HepG2 (cell line): ENCODE data around the gene ALG11. TPM values are rescaled to one million over a fixed set of nuclear protein-coding genes. Genes with fewer than 3 reads are reported as not detected.

Source experiments
- CREB1 ChIP-seq, 2 experiments: fragments of 450-650 bp in 1 of 2; IDR thresholded peaks; 2 replicates each; pipeline ENCODE4 v1.6.1; 2016 to 2017; ENCODE audit warnings: control low read depth in 1 of 2, mild to moderate bottlenecking in 1 of 2, missing compliant biosample characterization in 1 of 2, missing genetic modification characterization in 1 of 2
- FOXK1 ChIP-seq: sonication (generic); formaldehyde crosslinking; IDR thresholded peaks from 2 replicates; pipeline ENCODE4 v1.4.0; 2020; ENCODE audit warnings: low read depth, missing genetic modification reagents, borderline replicate concordance
- GZF1 ChIP-seq: sonication (generic); formaldehyde crosslinking; IDR thresholded peaks from 2 replicates; pipeline ENCODE4 v1.5.1; 2020; ENCODE audit warnings: mild to moderate bottlenecking, missing genetic modification reagents
- IRX3 ChIP-seq: sonication (generic); formaldehyde crosslinking; IDR thresholded peaks from 2 replicates; pipeline ENCODE4 v1.8.1; 2023; ENCODE audit warnings: mild to moderate bottlenecking, low read depth, missing genetic modification reagents, borderline replicate concordance
- NCOR1 ChIP-seq: fragments of 200-600 bp; sonication (generic); IDR thresholded peaks from 2 replicates; pipeline ENCODE4 v1.7.0; 2017; ENCODE audit warnings: antibody characterized with exemption, low read length, borderline replicate concordance
- NONO ChIP-seq, 2 experiments: fragments of 450-650 bp in 1 of 2; sonication (generic) in 1 of 2; formaldehyde crosslinking in 1 of 2; IDR thresholded peaks in 1 of 2; conservative IDR thresholded peaks in 1 of 2; 2 replicates each; pipeline versions ENCODE4 v1.6.1 to v1.8.0; 2017 to 2022; ENCODE audit warnings: mild to moderate bottlenecking in 1 of 2, missing genetic modification reagents in 1 of 2, moderate library complexity in 1 of 2
- ZBTB21 ChIP-seq: sonication (generic); formaldehyde crosslinking; IDR thresholded peaks from 2 replicates; pipeline ENCODE4 v1.4.0; 2020; ENCODE audit warnings: missing genetic modification reagents
- ZBTB7A ChIP-seq: sonication (generic); formaldehyde crosslinking; IDR thresholded peaks from 2 replicates; pipeline ENCODE4 v1.8.0; 2022; ENCODE audit warnings: mild to moderate bottlenecking, missing genetic modification reagents
- ZIK1 ChIP-seq: sonication (generic); formaldehyde crosslinking; IDR thresholded peaks from 2 replicates; pipeline ENCODE4 v1.5.0; 2020; ENCODE audit warnings: mild to moderate bottlenecking, low read depth, missing genetic modification reagents, borderline replicate concordance
- ZNF329 ChIP-seq: sonication (generic); formaldehyde crosslinking; IDR thresholded peaks from 2 replicates; pipeline ENCODE4 v1.9.0; 2021; ENCODE audit warnings: low read depth, mild to moderate bottlenecking, missing genetic modification reagents
- ZNF335 ChIP-seq: sonication (generic); formaldehyde crosslinking; IDR thresholded peaks from 2 replicates; pipeline ENCODE4 v1.4.0; 2020; ENCODE audit warnings: missing genetic modification reagents
- ZNF768 ChIP-seq: sonication (generic); formaldehyde crosslinking; IDR thresholded peaks from 2 replicates; pipeline ENCODE4 v1.4.0; 2020; ENCODE audit warnings: missing genetic modification reagents
- ZNF792 ChIP-seq: IDR thresholded peaks from 2 replicates; pipeline ENCODE4 v1.6.1; 2016
- ZSCAN21 ChIP-seq: sonication (generic); formaldehyde crosslinking; IDR thresholded peaks from 2 replicates; pipeline ENCODE4 v1.8.0; 2022; ENCODE audit warnings: mild to moderate bottlenecking, missing genetic modification reagents, moderate library complexity, borderline replicate concordance
- polyA plus RNA-seq, 8 experiments: library from polyadenylated mRNA; depleted of rRNA in 3 of 8; stranded (reverse) in 7 of 8; unstranded in 1 of 8; fragments of >200 nt; fragmentation: Illumina TruSeq in 4 of 8; extraction: Trizol in 4 of 8; gene quantifications; 2 replicates each; pipeline versions ENCODE4 v1.2.1 to v1.2.3, GENCODE V29; 2011 to 2016; ENCODE audit warnings: low read depth in 4 of 8, missing spikeins in 1 of 8, mixed read lengths in 1 of 8; ENCODE audit not compliant: insufficient read depth in 1 of 8
- total RNA-seq, 5 experiments: library from RNA; depleted of rRNA; stranded (reverse); fragments of >200 nt; fragmentation: Illumina TruSeq; extraction: Trizol; gene quantifications; 2 replicates each; pipeline ENCODE4 v1.2.3, GENCODE V29; 2016; ENCODE audit warnings: low read depth in 1 of 5
- TF ChIP-seq, protein P1 (sequence below): sonication (generic); formaldehyde crosslinking; IDR thresholded peaks from 2 replicates; pipeline ENCODE4 v1.5.1; 2020; ENCODE audit warnings: mild to moderate bottlenecking, missing genetic modification reagents, moderate library complexity
- TF ChIP-seq, protein P2 (sequence below): sonication (generic); formaldehyde crosslinking; conservative IDR thresholded peaks from 2 replicates; pipeline ENCODE4 v1.8.0; 2022; ENCODE audit warnings: mild to moderate bottlenecking, moderate library complexity, missing genetic modification reagents
- TF ChIP-seq, protein P3 (sequence below): sonication (generic); formaldehyde crosslinking; IDR thresholded peaks from 2 replicates; pipeline ENCODE4 v1.9.0; 2022; ENCODE audit warnings: missing genetic modification reagents, mild to moderate bottlenecking, borderline replicate concordance
- TF ChIP-seq, protein P4 (sequence below): IDR thresholded peaks from 2 replicates; pipeline ENCODE4 v1.6.1; 2012; ENCODE audit warnings: inconsistent platforms
- TF ChIP-seq, protein P5 (sequence below): sonication (generic); formaldehyde crosslinking; IDR thresholded peaks from 2 replicates; pipeline ENCODE4 v1.8.1; 2022; ENCODE audit warnings: mild to moderate bottlenecking, missing genetic modification reagents
- TF ChIP-seq, protein P6 (sequence below): sonication (generic); formaldehyde crosslinking; IDR thresholded peaks from 2 replicates; pipeline ENCODE4 v1.5.0; 2020; ENCODE audit warnings: missing genetic modification reagents

Gene ALG11
- total and polyA plus RNA-seq, 2 of the 13 experiments (the other 11 are each of a cell fraction or from before 2014, with no cell fraction given): 14.7 to 27.9 TPM

DNA sequence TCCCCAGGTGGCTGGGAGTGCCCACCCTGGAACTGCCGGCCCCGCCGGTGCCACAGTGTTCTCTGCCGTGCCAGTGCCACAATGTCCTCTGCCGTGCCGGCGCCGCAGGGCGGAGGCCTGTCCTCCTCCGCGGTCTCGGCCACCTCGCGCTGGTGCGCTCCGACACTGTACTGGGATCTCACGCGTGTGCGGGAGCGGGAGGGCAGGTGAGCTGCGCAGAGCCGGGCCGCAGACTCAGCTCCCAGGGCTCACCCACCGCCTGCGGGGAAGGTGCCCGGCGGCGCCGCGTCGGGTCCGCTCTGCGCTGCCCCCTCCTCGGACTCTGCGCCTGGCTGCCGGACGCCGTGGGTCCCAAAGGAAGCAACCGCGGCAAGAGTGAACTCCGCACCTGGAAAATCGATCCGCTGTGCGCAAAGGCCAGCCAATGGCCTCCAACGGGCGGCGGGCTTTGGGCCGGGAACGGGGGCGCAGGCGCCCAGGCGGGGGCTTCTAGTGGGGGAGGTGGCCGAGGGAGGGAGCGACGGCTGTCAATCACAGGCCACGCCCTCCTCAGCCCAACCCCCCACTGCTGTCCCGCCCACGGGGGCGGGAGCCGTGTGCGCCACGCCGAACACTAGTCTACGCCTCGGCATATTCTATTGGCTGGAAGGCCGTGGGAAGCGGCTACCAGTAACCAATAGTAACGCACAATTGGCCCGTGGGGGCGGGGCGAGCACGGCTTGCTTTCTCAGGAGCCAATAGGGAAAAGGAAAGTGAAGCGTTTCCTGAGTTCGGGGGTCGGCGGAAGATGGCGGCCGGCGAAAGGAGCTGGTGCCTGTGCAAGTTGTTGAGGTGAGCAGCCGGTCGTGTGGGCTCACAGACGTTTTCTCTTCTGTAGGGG is at the start of gene ALG11 (continued):
- TF ChIP-seq IRX3 (CRISPR knock-in tag) (peak; percentile 17; the same call in 1 of the 2 replicates), ZNF792 (CRISPR knock-in tag) (peak; percentile 80), NONO (IDR thresholded peaks at IDR 0.05) (no peak), NONO (CRISPR knock-in tag; conservative IDR thresholded peaks at IDR 0.05) (peak; percentile 97; the same call in 1 of the 2 replicates), ZBTB21 (no peak), ZBTB7A (CRISPR knock-in tag) (peak; percentile 98), ZSCAN21 (peak; percentile 88), ZNF329 (peak; percentile 77), NCOR1 (peak; percentile 95), ZNF335 (CRISPR knock-in tag) (peak; percentile 81), ZIK1 (peak; percentile 81; the same call in 1 of the 2 replicates), CREB1 (IDR thresholded peaks at IDR 0.05) (peak; percentile 82), CREB1 (CRISPR knock-in tag; IDR thresholded peaks at IDR 0.05) (peak; percentile 92), GZF1 (CRISPR knock-in tag) (no peak), ZNF768 (peak; percentile 73; the same call in 1 of the 2 replicates), FOXK1 (CRISPR knock-in tag) (peak; percentile 61; the same call in 1 of the 2 replicates)
- TF ChIP-seq, protein P1, sequence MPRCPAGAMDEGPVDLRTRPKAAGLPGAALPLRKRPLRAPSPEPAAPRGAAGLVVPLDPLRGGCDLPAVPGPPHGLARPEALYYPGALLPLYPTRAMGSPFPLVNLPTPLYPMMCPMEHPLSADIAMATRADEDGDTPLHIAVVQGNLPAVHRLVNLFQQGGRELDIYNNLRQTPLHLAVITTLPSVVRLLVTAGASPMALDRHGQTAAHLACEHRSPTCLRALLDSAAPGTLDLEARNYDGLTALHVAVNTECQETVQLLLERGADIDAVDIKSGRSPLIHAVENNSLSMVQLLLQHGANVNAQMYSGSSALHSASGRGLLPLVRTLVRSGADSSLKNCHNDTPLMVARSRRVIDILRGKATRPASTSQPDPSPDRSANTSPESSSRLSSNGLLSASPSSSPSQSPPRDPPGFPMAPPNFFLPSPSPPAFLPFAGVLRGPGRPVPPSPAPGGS (CRISPR knock-in tag): peak; percentile 89
- TF ChIP-seq, protein P2, sequence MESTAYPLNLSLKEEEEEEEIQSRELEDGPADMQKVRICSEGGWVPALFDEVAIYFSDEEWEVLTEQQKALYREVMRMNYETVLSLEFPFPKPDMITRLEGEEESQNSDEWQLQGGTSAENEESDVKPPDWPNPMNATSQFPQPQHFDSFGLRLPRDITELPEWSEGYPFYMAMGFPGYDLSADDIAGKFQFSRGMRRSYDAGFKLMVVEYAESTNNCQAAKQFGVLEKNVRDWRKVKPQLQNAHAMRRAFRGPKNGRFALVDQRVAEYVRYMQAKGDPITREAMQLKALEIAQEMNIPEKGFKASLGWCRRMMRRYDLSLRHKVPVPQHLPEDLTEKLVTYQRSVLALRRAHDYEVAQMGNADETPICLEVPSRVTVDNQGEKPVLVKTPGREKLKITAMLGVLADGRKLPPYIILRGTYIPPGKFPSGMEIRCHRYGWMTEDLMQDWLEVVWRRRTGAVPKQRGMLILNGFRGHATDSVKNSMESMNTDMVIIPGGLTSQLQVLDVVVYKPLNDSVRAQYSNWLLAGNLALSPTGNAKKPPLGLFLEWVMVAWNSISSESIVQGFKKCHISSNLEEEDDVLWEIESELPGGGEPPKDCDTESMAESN (CRISPR knock-in tag): peak; percentile 96
- TF ChIP-seq, protein P3, sequence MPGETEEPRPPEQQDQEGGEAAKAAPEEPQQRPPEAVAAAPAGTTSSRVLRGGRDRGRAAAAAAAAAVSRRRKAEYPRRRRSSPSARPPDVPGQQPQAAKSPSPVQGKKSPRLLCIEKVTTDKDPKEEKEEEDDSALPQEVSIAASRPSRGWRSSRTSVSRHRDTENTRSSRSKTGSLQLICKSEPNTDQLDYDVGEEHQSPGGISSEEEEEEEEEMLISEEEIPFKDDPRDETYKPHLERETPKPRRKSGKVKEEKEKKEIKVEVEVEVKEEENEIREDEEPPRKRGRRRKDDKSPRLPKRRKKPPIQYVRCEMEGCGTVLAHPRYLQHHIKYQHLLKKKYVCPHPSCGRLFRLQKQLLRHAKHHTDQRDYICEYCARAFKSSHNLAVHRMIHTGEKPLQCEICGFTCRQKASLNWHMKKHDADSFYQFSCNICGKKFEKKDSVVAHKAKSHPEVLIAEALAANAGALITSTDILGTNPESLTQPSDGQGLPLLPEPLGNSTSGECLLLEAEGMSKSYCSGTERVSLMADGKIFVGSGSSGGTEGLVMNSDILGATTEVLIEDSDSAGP (CRISPR knock-in tag): peak; percentile 93; the same call in 1 of the 2 replicates
- TF ChIP-seq, protein P4, sequence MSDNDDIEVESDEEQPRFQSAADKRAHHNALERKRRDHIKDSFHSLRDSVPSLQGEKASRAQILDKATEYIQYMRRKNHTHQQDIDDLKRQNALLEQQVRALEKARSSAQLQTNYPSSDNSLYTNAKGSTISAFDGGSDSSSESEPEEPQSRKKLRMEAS: peak; percentile 80
- TF ChIP-seq, protein P5, sequence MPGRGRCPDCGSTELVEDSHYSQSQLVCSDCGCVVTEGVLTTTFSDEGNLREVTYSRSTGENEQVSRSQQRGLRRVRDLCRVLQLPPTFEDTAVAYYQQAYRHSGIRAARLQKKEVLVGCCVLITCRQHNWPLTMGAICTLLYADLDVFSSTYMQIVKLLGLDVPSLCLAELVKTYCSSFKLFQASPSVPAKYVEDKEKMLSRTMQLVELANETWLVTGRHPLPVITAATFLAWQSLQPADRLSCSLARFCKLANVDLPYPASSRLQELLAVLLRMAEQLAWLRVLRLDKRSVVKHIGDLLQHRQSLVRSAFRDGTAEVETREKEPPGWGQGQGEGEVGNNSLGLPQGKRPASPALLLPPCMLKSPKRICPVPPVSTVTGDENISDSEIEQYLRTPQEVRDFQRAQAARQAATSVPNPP (CRISPR knock-in tag): peak; percentile 21; the same call in 1 of the 2 replicates
- TF ChIP-seq, protein P6, sequence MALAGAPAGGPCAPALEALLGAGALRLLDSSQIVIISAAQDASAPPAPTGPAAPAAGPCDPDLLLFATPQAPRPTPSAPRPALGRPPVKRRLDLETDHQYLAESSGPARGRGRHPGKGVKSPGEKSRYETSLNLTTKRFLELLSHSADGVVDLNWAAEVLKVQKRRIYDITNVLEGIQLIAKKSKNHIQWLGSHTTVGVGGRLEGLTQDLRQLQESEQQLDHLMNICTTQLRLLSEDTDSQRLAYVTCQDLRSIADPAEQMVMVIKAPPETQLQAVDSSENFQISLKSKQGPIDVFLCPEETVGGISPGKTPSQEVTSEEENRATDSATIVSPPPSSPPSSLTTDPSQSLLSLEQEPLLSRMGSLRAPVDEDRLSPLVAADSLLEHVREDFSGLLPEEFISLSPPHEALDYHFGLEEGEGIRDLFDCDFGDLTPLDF (CRISPR knock-in tag): peak; percentile 82; the same call in 1 of the 2 replicates
